ENCODE measurements around the gene CELF5.
A peak's percentile ranks its signal among the peaks of the same experiment; 100 is the strongest.
"Not testable (repeated sequence)": the region's sequence is repeated elsewhere in the genome, so short reads cannot be mapped to it uniquely, and the experiment has no call there.

The CELF5 gene

DNA sequence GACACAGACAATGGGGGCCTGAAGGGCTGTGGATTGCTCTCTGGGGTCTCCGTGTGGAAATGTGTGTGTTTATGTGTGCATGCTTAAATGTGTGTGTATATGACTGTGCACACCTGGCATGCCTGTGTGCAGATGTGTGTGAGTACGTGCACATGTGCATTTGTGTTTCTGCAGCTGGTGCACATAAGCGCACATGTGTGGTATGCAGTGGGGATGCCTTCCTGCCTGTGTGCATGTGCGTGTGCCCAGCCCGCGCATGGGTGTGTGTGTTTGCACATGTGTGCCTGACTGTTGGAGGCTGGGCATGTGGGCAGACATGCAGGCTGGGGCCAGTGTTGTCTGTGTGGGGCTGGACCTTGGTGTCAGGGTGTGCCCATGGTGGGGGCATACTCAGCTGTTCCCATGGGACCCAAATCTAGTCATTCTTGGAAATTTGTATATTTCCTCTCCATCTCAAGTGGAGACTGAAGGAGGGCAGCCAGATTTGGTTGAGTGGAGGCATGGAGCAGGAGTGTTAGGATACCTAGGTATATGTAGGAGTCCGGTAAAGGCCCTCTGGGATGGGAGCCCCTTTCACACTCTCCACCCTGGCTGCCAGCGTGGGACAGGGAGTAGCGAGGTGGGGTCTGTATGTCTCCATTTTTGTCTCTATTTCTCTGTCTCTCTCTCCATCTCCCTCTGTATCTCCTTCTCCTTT lies 49.9 kb downstream of the CELF5 start:
- DNase-seq (ENCODE audit: low read depth): no peak

DNA sequence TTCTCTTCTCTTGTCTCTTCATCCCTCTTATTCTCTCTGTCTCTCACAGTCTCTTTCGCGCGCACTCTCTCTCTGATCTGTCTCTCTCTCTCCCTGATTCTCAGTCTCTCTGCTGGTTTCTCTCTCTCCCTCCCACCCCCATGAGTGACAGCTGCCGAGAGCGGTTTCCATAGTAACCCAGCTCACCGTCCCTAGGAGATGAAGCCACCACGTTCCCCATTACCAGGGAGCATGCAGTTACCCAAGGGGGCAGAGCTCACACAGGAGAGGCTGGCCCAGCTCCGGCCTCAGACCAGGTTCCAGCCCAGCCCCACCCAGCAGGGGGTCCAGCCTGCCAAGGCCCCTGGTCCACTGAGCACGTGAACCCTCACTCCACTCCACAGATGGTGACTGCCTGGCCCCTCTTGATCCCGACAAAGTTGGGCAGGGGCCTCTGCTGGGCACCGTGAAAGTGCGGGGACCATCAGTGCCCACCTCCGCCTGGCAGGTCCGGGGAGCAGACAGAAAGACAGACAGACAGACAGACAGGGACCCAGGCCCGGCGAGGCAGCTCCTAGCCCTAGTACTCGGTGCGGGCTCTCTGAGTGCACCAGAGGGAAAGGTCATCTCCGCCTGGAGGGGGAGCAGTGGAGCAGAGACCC lies 50.6 kb downstream of the CELF5 start:
- DNase-seq (ENCODE audit: low read depth): no peak

DNA sequence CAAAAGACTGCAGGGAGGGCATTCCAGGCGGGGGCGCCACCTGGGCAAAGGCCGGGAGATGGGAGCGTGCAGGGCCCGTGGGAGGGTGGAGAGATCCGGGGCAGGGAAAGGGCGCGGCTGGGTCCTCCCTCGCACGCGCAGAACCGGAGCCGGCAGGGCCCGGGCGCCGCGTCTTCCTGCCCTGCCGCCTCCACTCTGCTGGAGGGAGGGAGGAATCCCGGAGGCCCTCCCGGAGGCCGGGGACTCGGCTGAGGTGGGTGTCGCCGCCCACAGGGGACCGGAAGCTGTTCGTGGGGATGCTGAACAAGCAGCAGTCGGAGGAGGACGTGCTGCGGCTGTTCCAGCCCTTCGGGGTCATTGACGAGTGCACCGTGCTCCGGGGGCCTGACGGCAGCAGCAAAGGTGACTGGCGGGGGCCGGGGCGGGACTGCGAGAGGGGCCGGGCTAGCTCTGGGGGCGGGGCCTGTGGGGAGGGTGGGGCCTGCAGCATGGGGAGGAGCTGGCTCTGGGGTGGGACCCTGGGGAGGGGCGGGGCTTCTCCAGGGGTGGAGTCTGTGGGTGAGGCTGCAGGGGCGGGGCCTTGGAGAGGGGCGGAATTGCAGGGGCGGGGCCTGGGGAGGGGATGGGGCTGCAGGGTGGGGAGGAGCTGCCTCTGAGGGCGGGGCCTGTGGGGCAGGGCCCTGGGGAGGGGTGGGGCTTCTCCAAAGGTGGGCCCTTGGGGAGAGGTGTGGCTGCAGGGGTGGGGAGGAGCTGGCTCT lies 51.3 kb downstream of the CELF5 start:
- peak; percentile 79 for DNase-seq (ENCODE audit: low read depth)

DNA sequence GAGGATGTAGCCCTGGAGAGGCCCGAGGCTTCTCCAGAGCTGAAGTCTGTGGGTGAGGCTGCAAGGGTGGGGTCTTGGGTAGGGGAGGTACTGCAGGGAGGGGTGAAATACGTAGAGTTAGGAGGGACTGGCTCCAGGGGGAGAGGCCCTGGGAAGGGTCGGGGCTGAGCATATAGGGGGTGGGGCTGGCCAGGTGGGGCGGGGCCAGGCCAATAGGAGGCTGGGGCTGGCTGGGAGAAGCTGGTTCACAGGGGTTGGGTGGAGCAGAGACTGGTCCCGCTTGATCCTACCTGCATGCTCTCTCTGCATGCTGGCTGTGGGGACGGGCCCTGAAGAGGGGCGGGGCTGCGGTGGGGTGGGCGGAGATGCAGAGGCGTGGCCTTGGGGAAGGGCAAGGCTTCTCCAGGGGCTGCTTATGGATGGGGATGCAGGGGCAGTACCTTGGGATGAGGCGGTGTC lies 51.9 kb downstream of the CELF5 start:
- no peak for DNase-seq (ENCODE audit: low read depth)

DNA sequence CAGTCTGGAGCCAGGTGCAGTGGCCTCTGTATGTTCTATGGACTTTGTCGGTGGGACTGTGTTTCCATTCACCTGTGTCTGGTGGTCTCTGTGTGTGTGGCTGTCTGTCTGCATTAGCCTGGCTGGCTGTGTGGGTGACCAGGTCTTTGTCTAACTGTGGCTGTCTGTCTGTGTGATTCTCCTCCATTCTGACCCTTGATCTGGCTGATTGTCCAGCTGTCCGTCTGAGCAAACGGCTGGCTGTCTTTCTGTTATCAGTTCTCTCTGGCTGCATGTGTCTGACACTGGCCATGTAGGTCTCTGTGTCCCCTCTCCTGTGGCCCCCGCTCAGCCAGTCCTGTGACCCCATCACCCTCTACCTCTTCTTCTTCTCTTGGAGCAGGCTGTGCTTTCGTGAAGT lies 53.2 kb downstream of the CELF5 start:
- DNase-seq (ENCODE audit: low read depth): no peak

DNA sequence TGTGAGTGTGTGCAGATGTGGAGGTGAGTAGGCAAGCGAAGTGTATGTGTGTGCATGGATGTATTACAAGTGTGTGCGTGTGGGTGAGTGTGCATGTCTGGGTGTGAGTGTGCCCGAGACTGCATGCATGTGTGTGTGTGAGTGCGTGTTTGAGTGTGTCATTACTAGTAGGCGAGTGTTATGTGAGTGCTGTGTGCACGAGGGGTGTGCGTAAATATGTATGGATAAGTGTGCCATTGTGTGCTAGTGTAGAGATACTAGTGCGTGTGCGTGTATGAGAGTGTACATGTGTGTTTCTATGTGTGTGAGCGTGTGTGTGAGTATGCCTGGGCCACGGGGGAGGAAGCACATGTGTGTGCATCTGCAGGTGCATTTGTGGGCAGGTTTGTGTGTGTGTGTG lies 53.8 kb downstream of the CELF5 start:
- no peak for DNase-seq (ENCODE audit: low read depth)

DNA sequence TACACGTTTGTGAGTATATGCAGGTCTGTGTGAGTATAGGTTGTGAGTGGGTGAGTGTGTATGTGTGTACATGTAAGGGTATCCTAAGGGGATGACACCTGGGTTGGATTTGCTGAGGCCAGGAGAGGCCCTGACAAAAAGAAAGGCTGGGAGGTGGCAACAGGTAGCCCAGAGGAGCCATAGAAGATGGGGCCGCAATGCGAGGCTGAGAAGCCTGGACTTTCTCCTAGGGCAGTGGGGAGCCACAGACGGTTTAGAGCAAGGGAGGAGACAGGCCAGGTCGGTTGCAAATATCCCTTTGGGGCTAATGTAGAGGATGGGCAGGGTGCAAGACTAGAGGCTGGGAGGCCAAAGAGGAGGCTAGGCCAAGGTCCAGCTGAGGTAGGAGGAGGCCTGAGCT lies 54.3 kb downstream of the CELF5 start:
- no peak for DNase-seq (ENCODE audit: low read depth)

DNA sequence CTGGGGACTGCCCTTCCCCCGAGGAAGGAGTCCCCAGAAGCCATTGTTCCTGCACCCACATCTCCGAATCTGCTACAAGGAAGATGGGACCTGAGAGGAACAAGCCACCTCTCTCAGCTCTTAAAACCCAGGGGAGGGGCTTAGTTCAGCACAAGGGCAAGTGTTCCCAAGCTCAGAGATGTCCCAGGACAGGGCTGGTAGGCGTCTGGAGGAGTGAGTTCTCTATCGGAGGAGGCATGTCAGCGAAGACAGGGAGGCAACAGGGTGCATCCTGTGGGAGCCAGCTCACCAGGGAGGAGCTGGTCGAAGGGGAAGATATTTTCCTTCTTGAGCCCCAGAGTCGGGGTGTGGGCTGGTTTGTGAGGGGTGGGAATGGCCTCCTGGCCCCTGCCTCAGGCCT lies 54.8 kb downstream of the CELF5 start:
- no peak for DNase-seq (ENCODE audit: low read depth)

DNA sequence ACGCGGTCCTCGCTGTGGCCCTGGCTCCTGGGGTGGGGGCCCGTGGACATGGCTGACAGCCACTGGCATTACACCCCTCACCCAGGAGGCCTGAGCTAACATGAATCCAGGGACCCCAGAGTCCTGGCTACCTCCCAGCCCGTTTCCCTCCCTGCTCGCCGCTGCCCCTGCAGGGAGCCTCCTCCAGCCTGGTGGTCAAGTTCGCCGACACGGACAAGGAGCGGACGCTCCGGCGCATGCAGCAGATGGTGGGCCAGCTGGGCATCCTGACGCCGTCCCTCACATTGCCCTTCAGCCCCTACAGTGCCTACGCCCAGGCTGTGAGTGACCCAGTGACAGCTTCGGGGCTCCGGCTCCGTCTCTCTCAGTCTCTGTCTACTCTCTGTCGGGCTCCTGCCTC lies 56.6 kb downstream of the CELF5 start:
- DNase-seq (ENCODE audit: low read depth): no peak

DNA sequence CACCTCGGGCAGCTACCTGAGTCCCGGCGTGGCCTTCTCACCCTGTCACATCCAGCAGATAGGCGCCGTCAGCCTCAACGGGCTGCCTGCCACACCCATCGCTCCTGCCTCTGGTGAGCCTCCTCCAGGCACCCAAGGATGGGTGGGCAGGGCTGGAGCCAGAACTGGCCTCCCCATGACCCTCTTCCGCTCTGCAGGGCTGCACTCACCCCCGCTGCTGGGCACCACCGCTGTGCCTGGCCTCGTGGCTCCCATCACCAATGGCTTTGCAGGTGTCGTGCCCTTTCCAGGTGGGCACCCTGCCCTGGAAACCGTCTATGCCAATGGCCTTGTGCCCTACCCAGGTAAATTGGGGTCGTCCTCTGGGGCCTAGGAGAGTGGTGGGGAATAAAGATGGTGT lies 57.7 kb downstream of the CELF5 start:
- DNase-seq (ENCODE audit: low read depth): no peak

DNA sequence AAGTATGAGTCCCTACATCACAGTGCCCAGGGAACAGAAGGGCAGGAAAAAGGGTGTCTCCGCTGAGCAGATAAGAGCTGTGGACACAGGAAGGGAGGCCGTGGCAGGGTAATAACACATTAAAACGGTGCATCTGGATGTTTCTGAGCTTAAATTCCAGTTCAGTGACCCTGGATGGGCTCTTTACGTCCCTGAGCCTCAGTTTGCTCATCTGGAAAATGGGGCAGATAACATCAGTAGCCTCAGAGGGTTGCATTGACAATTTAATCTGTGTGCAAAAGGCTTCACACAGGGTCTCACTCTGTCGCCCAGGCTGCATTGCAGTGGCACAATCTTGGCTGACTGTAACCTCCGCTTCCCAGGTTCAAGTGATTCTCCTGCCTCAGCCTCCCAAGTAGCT lies 58.1 kb downstream of the CELF5 start:
- DNase-seq (ENCODE audit: low read depth): no peak

DNA sequence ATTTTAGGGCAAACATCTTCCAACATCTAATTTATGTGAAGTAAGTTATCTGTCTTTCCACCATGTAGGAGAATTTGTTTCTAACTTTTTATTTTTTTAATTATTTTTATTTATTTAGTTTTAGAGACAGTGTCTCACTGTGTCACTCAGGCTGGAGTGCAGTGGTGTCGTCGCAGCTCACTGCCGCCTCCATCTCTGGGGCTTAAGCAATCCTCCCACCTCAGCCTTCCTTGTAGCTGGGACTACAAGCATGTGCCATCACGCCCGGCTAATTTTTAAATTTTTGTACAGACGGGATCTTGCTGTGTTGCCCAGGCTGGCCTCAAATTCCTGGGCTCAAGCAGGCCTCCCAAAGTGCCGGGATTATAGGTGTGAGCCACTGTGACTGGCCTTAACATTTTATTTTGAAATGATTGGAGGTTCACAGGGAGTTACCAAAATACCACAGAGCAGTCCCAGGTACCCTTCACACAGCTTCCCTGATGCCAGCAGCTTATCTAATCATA lies 58.8 kb downstream of the CELF5 start:
- DNase-seq (ENCODE audit: low read depth): no peak

DNA sequence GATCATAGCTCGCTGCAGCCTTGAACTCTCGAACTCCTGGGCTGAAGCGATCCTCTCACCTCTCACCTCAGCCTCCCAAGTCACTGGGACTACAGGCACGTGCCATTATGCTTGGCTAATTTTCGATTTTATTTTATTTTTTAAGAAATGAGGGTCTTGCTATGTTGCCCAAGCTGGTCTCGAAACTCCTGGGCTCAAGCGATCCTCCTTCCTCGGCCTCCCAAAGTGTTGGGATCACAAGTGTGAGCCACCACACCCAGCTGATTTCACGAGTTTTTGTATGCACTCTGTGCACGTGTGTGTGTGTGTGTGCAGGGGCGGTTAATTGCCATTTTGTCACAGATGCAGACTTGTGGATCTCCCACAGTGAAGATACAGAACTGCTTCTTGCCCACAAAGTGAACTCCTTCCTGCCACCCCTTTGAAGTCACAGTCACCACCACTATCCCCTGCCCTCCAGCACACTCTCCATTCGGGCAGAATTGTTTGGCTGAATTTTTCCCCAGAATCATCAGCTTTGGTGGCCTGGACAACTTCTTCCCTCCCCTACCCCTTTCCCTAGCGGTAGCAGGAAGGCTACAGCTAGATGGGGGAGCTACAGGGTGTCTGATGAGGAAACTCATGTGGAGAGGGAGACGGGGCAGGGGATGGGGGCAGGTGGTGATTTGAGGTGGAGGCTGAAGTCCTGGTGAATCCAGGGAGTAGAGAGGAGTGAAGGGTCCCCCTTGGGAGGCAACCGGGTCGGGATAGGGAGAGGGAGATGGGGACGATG lies 59.6 kb downstream of the CELF5 start:
- DNase-seq (ENCODE audit: low read depth): no peak

DNA sequence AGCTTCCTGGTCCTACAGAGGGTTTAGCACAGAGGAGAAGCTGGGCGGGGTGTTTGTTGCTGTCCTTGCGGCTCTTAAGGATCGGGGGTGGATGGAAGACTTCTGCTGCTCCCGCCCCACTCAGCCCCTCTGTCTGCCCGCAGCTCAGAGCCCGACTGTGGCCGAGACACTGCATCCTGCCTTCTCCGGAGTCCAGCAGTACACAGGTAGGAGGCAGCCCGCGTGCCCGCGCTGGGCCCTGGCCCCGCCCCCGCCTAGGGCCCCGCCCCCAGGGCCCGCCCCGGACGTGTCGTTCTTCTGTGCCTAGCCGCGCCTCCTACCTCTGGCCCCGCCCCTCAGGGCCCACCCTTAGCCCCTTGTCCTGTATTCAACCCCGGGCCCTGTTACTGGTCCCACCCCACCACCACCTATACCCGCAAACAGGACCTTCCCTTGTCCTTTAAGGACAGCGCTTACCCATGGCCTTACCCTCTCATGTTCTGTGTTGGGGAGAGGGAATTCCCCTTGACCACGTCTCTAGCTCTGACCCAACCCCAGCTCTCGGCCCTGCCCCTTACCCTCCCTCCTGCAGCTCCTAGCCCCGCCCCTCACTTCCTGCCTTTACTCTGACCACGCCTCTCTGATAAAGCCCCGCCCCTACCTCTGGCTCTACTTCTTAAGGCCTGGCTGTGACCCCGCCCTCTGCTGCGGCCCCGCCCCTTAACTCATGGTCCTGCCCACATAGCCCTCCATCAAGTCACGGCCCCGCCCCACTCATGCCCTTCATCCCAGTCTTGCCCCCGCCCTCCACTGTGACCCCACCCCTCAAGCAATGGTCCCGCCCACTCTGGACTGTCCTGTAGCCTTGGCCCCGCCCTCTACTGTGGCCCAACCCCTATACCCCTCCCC lies 60.5 kb downstream of the CELF5 start:
- DNase-seq (ENCODE audit: low read depth): no peak

DNA sequence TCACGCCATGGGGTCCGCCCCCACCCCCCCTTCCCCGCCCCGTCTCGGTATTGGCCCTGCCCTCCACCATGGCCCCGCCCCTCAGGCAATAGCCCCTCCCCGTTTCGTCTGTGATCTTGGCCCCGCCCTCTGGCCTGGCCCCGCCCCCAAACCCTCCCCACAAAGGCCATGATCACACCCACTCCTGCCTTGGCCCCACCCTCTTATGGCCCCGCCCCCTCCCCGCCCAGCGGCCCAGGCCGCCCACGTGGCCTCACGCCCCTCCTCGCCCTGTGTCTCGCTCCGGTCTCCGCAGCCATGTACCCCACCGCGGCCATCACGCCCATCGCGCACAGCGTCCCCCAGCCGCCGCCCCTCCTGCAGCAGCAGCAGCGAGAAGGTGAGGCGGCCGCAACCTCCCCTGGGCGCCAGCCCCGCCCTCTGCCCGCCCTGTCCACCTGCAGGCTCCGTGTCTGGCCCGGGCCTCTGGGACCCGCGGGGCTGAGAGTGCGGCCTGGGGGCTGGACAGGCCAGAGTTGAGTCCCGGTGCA lies 61.3 kb downstream of the CELF5 start:
- no peak for DNase-seq (ENCODE audit: low read depth)

DNA sequence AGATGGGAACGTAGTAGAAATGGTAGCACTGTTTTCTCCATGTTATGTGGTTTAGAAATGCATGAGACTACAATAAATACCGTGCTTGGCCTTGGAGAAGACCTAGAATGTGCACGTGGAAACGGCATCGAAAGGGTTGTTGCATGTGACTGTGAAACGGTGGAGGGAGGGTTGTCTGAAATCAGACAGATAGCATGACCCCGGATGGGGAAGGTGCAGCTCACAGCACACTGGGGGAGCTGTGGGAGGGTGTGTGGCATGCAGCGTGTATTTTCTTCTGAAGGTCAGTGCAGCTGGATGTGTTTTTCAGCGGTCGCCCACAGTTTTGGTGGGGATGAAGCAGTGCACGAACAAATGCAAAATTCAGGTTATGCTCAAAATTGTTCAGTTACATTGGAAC lies 63.4 kb downstream of the CELF5 start:
- DNase-seq (ENCODE audit: low read depth): no peak

DNA sequence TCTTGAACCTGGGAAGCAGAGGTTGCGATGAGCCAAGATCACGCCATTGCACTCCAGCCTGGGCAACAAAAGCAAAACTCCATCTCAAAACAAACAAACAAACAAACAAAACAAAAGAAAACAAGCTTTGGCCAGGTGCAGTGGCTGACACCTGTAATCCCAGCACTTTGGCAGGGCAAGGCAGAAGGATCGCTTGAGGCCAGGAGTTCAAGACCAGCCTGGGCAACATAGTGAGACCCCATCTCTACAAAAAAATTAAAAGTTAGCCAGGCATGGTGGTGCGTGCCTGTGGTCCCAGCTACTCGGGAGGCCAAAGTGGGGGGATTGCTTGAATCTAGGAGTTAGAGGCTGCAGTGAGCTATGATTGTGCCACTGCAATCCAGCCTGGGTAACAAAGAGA lies 64.0 kb downstream of the CELF5 start:
- DNase-seq (ENCODE audit: low read depth): not testable (repeated sequence)

DNA sequence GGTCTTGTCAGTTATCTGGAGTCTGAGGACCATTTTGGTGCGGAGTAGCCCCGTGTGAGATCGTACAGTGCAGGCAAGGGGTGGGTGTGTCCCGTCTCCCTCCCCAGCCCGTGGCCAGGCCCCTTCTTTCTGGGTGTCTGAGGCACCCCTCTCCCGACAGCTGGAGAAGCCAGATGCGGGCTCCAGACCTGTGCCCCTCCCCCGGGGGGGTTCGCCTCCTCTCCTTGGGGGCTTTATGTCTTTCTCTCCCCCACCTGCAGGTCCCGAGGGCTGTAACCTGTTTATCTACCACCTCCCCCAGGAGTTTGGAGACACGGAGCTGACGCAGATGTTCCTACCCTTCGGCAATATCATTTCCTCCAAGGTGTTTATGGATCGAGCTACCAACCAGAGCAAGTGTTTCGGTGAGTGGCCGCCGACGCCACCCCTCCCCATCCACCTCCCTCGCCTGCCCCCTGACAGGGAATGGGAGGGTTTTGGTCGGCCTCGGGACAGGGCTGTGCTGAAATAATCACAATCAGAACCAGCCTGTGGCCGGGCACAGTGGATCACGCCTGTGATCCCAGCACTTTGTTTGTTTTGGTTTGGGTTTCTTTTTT lies 65.6 kb downstream of the CELF5 start:
- no peak for DNase-seq (ENCODE audit: low read depth)

DNA sequence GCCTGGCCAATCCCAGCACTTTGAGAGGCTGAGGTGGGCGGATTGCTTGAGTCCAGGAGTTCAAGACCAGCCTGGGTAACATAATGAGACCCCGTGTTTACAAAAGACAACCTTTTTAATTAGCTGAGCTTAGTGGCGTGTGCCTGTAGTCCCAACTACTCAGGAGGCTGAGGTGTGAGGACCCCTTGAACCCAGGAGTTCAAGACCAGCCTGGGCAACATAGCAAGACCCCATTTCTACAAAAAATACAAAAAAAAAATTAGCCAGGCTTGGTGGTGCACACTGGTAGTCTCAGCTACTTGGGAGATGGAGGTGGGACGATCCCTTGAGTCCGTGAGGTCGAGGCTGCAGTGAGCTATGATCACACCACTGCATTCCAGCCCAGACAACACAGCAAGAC lies 66.4 kb downstream of the CELF5 start:
- not testable (repeated sequence) for DNase-seq (ENCODE audit: low read depth)

DNA sequence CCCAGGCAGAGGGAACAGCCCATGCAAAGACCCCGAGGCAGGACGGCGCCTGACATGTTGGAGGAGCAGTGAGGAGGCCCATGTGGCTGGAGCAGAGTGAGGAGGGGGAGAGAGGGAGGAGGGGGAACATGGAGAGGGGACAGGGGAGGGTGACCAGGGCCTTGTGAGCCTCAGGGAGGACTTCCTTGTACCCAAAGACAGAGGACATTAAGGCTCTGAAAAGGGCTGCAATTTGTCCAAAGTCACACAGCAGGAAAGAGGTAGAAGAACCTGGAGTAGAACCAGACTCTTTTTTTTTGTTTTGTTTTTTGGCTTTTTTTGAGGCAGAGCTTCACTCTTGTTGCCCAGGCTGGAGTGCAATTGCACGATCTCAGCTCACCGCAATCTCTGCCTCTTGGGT lies 67.2 kb downstream of the CELF5 start:
- no peak for DNase-seq (ENCODE audit: low read depth)

Measured in stimulated activated CD8-positive, alpha-beta memory T cell treated with anti-CD3 and anti-CD28 coated beads, Interleukin-12 subunit alpha, Interleukin-12 subunit beta, amount 100 ng/mL, for 1 hour (primary cell).